ENCODE results near the gene YTHDF1.

DNA sequence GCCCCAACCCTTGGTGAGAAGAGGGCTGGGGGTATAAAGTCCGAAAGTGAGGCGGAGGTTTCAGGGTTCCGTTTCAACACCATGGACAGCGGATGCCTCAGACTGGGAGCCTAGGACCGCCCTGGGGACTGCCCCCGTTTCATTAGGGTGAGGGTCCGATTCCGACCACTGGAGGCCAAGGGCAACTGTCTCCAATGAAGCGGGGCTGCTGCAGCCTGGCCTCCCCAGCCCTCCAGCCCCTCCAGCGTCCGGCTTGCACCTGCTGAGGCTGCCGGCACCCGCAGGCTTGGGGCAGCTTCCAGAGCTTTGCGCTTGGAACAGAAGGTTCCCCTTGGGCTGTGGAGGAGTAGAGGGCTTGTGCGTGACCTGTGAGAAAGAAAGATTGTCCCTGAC is 39.9 kb downstream of the YTHDF1 start:
- no peak for TF ChIP-seq POLR2A (IDR thresholded peaks at IDR 0.05; ENCODE audit: extremely low read depth, insufficient read length)
- TF ChIP-seq, protein P1, sequence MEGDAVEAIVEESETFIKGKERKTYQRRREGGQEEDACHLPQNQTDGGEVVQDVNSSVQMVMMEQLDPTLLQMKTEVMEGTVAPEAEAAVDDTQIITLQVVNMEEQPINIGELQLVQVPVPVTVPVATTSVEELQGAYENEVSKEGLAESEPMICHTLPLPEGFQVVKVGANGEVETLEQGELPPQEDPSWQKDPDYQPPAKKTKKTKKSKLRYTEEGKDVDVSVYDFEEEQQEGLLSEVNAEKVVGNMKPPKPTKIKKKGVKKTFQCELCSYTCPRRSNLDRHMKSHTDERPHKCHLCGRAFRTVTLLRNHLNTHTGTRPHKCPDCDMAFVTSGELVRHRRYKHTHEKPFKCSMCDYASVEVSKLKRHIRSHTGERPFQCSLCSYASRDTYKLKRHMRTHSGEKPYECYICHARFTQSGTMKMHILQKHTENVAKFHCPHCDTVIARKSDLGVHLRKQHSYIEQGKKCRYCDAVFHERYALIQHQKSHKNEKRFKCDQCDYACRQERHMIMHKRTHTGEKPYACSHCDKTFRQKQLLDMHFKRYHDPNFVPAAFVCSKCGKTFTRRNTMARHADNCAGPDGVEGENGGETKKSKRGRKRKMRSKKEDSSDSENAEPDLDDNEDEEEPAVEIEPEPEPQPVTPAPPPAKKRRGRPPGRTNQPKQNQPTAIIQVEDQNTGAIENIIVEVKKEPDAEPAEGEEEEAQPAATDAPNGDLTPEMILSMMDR (IDR thresholded peaks at IDR 0.05; ENCODE audit: low read depth, low read length): no peak
- TF ChIP-seq, protein P2, sequence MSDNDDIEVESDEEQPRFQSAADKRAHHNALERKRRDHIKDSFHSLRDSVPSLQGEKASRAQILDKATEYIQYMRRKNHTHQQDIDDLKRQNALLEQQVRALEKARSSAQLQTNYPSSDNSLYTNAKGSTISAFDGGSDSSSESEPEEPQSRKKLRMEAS (IDR thresholded peaks at IDR 0.05; ENCODE audit: low read depth, low read length): no peak

Measured in NB4 (cell line).